ENCODE measurements around the gene SLC35E1. TPM values are rescaled to one million over a fixed set of nuclear protein-coding genes. Genes with fewer than 3 reads are reported as not detected.

Gene SLC35E1
- total and polyA plus RNA-seq, 2 donors (not counting 3 experiments of a cell fraction or from before 2014, with no cell fraction given): 36.0 to 37.5 TPM

GRCh38 chr19:16548956-16549355 is 23.3 kb downstream of the SLC35E1 start:
- no TSS peak for BruUV-seq (replicated peaks)
- Histone ChIP-seq H3K79me2 (ENCODE audit: control insufficient read depth, insufficient read depth, low read length) (no peaks in the 10 kb centered on the region), H3K9ac (replicated peaks; ENCODE audit: extremely low read depth, insufficient read depth, low read length) (no peak overlapping the region), H3K9me3 (replicated peaks; ENCODE audit: control insufficient read depth, insufficient read depth, low read length) (no peaks in the 10 kb centered on the region), H3K27ac (ENCODE audit: insufficient read depth, low read depth, low read length) (no peak overlapping the region), H4K20me1 (replicated peaks; ENCODE audit: control insufficient read depth, extremely low read depth, insufficient read depth, low read length) (no peaks in the 10 kb centered on the region), H3K36me3 (ENCODE audit: control insufficient read depth in 2 of 2, extremely low read depth in 1 of 2, insufficient read depth in 2 of 2, low read length in 2 of 2) (peaks cover 3 to 8% of the 10 kb centered on the region in 2 experiments), H3K4me3 (replicated peaks in 1 of 3; ENCODE audit: insufficient read depth in 1 of 3, low read depth in 1 of 3, low read length in 3 of 3) (no peak overlapping the region), H3K4me2 (ENCODE audit: insufficient read depth, low read length) (no peak overlapping the region), H2AFZ (ENCODE audit: low read depth, low read length) (no peak overlapping the region), H3K4me1 (ENCODE audit: control insufficient read depth, extremely low read depth, insufficient read depth, low read length) (no peaks in the 10 kb centered on the region), H3K9me1 (replicated peaks; ENCODE audit: control insufficient read depth, extremely low read depth, insufficient read depth, low read length) (no peaks in the 10 kb centered on the region), H3K27me3 (ENCODE audit: control insufficient read depth in 2 of 2, insufficient read depth in 2 of 2, low read length in 2 of 2) (no peaks in the 10 kb centered on the region)
- no peak for FAIRE-seq
- CTCF ChIA-PET: no interaction called here
- intact Hi-C loops (cut with micrococcal nuclease): no loop called here
- dilution Hi-C loops (cut with MboI; ENCODE audit: extremely low pct_ligation_motif_present, low sequenced_read_pairs): no loop called here
- POLR2A ChIA-PET: no interaction called here
- no peak for DNase-seq (ENCODE audit: low read depth, low spot score)
- TF ChIP-seq JUN (IDR thresholded peaks at IDR 0.05; ENCODE audit: borderline replicate concordance, insufficient read depth, insufficient read length, low read depth): no peak
- no peak for TF ChIP-seq CTCF (IDR thresholded peaks at IDR 0.05; ENCODE audit: extremely low read depth in 1 of 2, insufficient read depth in 1 of 2, low read depth in 1 of 2, low read length in 2 of 2)
- no peak for TF ChIP-seq EZH2 (IDR thresholded peaks at IDR 0.05; ENCODE audit: borderline replicate concordance, low read depth, low read length, severe bottlenecking)
- TF ChIP-seq MYC (IDR thresholded peaks at IDR 0.05; ENCODE audit: low read depth, low read length): no peak
- no peak for TF ChIP-seq POLR2AphosphoS5 (IDR thresholded peaks at IDR 0.05; ENCODE audit: insufficient read depth, low read depth, low read length)
- no peak for TF ChIP-seq POLR2A (IDR thresholded peaks at IDR 0.05; ENCODE audit: low read depth, low read length)
- TF ChIP-seq GATA2 (IDR thresholded peaks at IDR 0.05; ENCODE audit: insufficient read depth, insufficient read length, low read depth, low read length): no peak
- TF ChIP-seq MAX (IDR thresholded peaks at IDR 0.05; ENCODE audit: insufficient read depth, insufficient read length): no peak
- no peak for TF ChIP-seq FOS (IDR thresholded peaks at IDR 0.05; ENCODE audit: borderline replicate concordance, insufficient read depth, low read length)

Data from endothelial cell of umbilical vein (primary cell).